Mesenchymal stem cell (in vitro differentiated cells and primary cell): ENCODE data around the gene YTHDC2.
A peak's percentile ranks its signal among the peaks of the same experiment; 100 is the strongest.

Experiments
- DNase-seq: peaks from one replicate; pipeline ENCODE4 v3.0.0-alpha.2; 2013
- H2AFZ ChIP-seq: one replicate; pipeline ENCODE4 v1.6.1; 2013; ENCODE audit warnings: low read depth, mild to moderate bottlenecking, control low read depth, inconsistent platforms, low read length, moderate library complexity
- H2AK5ac ChIP-seq: 2 replicates; pipeline ENCODE4 v1.6.1; 2013; ENCODE audit warnings: low read length, moderate library complexity, mild to moderate bottlenecking, inconsistent platforms; ENCODE audit not compliant: severe bottlenecking
- H2BK120ac ChIP-seq: one replicate; pipeline ENCODE4 v1.6.1; 2013; ENCODE audit warnings: low read depth, mild to moderate bottlenecking, inconsistent platforms, low read length, moderate library complexity
- H2BK12ac ChIP-seq, 2 experiments: one replicate each; pipeline ENCODE4 v1.6.1; 2013; ENCODE audit warnings: inconsistent platforms in 2 of 2, low read length in 2 of 2, mild to moderate bottlenecking in 2 of 2, moderate library complexity in 2 of 2, control low read depth in 1 of 2
- H2BK15ac ChIP-seq: one replicate; pipeline ENCODE4 v1.6.1; 2013; ENCODE audit warnings: mild to moderate bottlenecking, low read depth, inconsistent platforms; ENCODE audit not compliant: poor library complexity, severe bottlenecking
- H2BK5ac ChIP-seq: 2 replicates; pipeline ENCODE4 v1.6.1; 2013; ENCODE audit warnings: low read depth, mild to moderate bottlenecking, low read length, control low read depth, inconsistent platforms; ENCODE audit not compliant: poor library complexity, severe bottlenecking
- H3K14ac ChIP-seq, 2 experiments: one replicate each; pipeline ENCODE4 v1.6.1; 2013; ENCODE audit warnings: inconsistent platforms in 2 of 2, low read length in 2 of 2, control low read depth in 1 of 2, mild to moderate bottlenecking in 1 of 2, moderate library complexity in 1 of 2
- H3K18ac ChIP-seq, 2 experiments: one replicate each; pipeline ENCODE4 v1.6.1; 2013; ENCODE audit warnings: inconsistent platforms in 2 of 2, low read length in 2 of 2, control low read depth in 1 of 2, low read depth in 1 of 2, mild to moderate bottlenecking in 1 of 2
- H3K23ac ChIP-seq, 2 experiments: one replicate each; pipeline ENCODE4 v1.6.1; 2013; ENCODE audit warnings: inconsistent platforms in 2 of 2, low read length in 2 of 2, mild to moderate bottlenecking in 2 of 2, moderate library complexity in 2 of 2, control low read depth in 1 of 2
- H3K27ac ChIP-seq: 2 replicates; pipeline ENCODE4 v1.5.1; 2013; ENCODE audit warnings: mild to moderate bottlenecking, moderate library complexity, low read length, control low read depth, inconsistent platforms; ENCODE audit not compliant: poor library complexity, severe bottlenecking
- H3K27me3 ChIP-seq, 2 experiments: 2 replicates each; pipeline versions ENCODE4 v1.6.1 to v1.7.0; 2013; ENCODE audit warnings: low read length in 2 of 2, mild to moderate bottlenecking in 2 of 2, moderate library complexity in 2 of 2, control low read depth in 1 of 2, inconsistent platforms in 1 of 2; ENCODE audit not compliant: control insufficient read depth in 1 of 2, insufficient read depth in 1 of 2
- H3K36me3 ChIP-seq, 2 experiments: 2 replicates each; pipeline versions ENCODE4 v1.6.1 to v1.7.0; 2013; ENCODE audit warnings: low read length in 2 of 2, control low read depth in 1 of 2, inconsistent platforms in 1 of 2, low read depth in 1 of 2, mild to moderate bottlenecking in 1 of 2; ENCODE audit not compliant: insufficient read depth in 2 of 2, control insufficient read depth in 1 of 2
- H3K4ac ChIP-seq, 2 experiments: one replicate each; pipeline ENCODE4 v1.6.1; 2013; ENCODE audit warnings: inconsistent platforms in 2 of 2, low read length in 2 of 2, mild to moderate bottlenecking in 2 of 2, moderate library complexity in 2 of 2, control low read depth in 1 of 2, low read depth in 1 of 2
- H3K4me1 ChIP-seq: 2 replicates; pipeline ENCODE4 v1.6.1; 2013; ENCODE audit warnings: low read depth, low read length, control low read depth; ENCODE audit not compliant: control insufficient read depth, insufficient read depth
- H3K4me2 ChIP-seq: 2 replicates; pipeline ENCODE4 v1.6.1; 2013; ENCODE audit warnings: low read length, mild to moderate bottlenecking, inconsistent platforms; ENCODE audit not compliant: poor library complexity, severe bottlenecking
- H3K4me3 ChIP-seq, 2 experiments: 2 replicates each; pipeline versions ENCODE4 v1.5.1 to v1.7.0; 2013; ENCODE audit warnings: low read length in 2 of 2, mild to moderate bottlenecking in 2 of 2, control low read depth in 1 of 2, low read depth in 1 of 2; ENCODE audit not compliant: insufficient read depth in 1 of 2
- H3K79me1 ChIP-seq: replicated peaks from 2 replicates; pipeline ENCODE4 v1.6.1; 2013; ENCODE audit warnings: mild to moderate bottlenecking, control low read depth, low read length, inconsistent platforms; ENCODE audit not compliant: poor library complexity, severe bottlenecking
- H3K9ac ChIP-seq: 2 replicates; pipeline ENCODE4 v1.7.0; 2013; ENCODE audit warnings: mild to moderate bottlenecking, low read length, moderate library complexity
- H3K9me3 ChIP-seq: 2 replicates; pipeline ENCODE4 v1.7.0; 2013; ENCODE audit warnings: mild to moderate bottlenecking, low read length; ENCODE audit not compliant: control insufficient read depth
- H4K8ac ChIP-seq: one replicate; pipeline ENCODE4 v1.6.1; 2013; ENCODE audit warnings: inconsistent platforms, mild to moderate bottlenecking, low read length, moderate library complexity
- H4K91ac ChIP-seq: one replicate; pipeline ENCODE4 v1.6.1; 2013; ENCODE audit warnings: mild to moderate bottlenecking, low read length, inconsistent platforms
- WGBS: methylation state at CpG from one replicate; pipeline ENCODE4 v1.1.7; 2013; ENCODE audit warnings: mixed read lengths; 5-methylcytosine and 5-hydroxymethylcytosine counted together

Gene YTHDC2

GRCh38 chr5:113518884-113519283, 5.4 kb downstream of the YTHDC2 start:
- no peak overlapping the region for H3K23ac ChIP-seq
- no peak overlapping the region for H3K27ac ChIP-seq
- H4K8ac ChIP-seq: no peak overlapping the region
- H3K4ac ChIP-seq: no peak overlapping the region
- peaks cover 2% of the 10 kb centered on the region for H3K4me1 ChIP-seq
- no peak overlapping the region for H2AFZ ChIP-seq
- no peak overlapping the region for H3K14ac ChIP-seq
- H3K79me1 ChIP-seq: peaks cover 13% of the 10 kb centered on the region
- no peak overlapping the region for H2BK5ac ChIP-seq
- peaks cover 3 to 18% of the 10 kb centered on the region in 2 experiments for H3K36me3 ChIP-seq
- no peak overlapping the region for H4K91ac ChIP-seq
- H3K4me3 ChIP-seq: no peak overlapping the region
- no peak overlapping the region for H3K18ac ChIP-seq
- no peak for DNase-seq
- H3K9me3 ChIP-seq: no peaks in the 10 kb centered on the region
- H2AK5ac ChIP-seq: no peak overlapping the region
- no peak overlapping the region for H2BK120ac ChIP-seq
- no peak overlapping the region for H3K4me2 ChIP-seq
- H3K27me3 ChIP-seq: no peaks in the 10 kb centered on the region
- H2BK12ac ChIP-seq: no peak overlapping the region
- H2BK15ac ChIP-seq: no peak overlapping the region
- over 99% methylated on average over 4 of the region's 4 CpGs for WGBS
- no peak overlapping the region for H3K9ac ChIP-seq

- Histone ChIP-seq H3K9me3 (no peaks in the 10 kb centered on the region), H3K4ac (no peak overlapping the region), H3K4me1 (peaks cover 1% of the 10 kb centered on the region), H4K8ac (no peak overlapping the region), H3K9ac (no peak overlapping the region), H3K23ac (no peak overlapping the region), H2AFZ (no peak overlapping the region), H3K27ac (no peak overlapping the region), H2BK5ac (no peak overlapping the region), H3K4me3 (no peak overlapping the region), H3K18ac (no peak overlapping the region), H2BK15ac (no peak overlapping the region), H3K36me3 (peaks cover 3 to 18% of the 10 kb centered on the region in 2 experiments), H4K91ac (no peak overlapping the region), H2BK12ac (no peak overlapping the region), H2AK5ac (no peak overlapping the region), H2BK120ac (no peak overlapping the region), H3K79me1 (peaks cover 13% of the 10 kb centered on the region), H3K27me3 (no peaks in the 10 kb centered on the region), H3K4me2 (no peak overlapping the region), H3K14ac (no peak overlapping the region)
- WGBS: no CpG with 5 or more reads among the region's 2 CpGs
- no peak for DNase-seq
These were observed 5.9 kb downstream of the YTHDC2 start for GRCh38 chr5:113519412-113519811.

GRCh38 chr5:113520429-113520828, 6.9 kb downstream of the YTHDC2 start:
- no peaks in the 10 kb centered on the region for H3K9me3 ChIP-seq

GRCh38 chr5:113520899-113521298, 7.4 kb downstream of the YTHDC2 start:
- Histone ChIP-seq H2BK12ac (no peak overlapping the region), H3K27ac (no peak overlapping the region), H3K36me3 (peaks cover 3 to 24% of the 10 kb centered on the region in 2 experiments), H3K4me3 (no peak overlapping the region), H2AK5ac (no peak overlapping the region), H3K4me1 (no peaks in the 10 kb centered on the region), H3K4ac (no peak overlapping the region), H3K27me3 (no peaks in the 10 kb centered on the region), H2AFZ (no peak overlapping the region), H2BK15ac (no peak overlapping the region), H3K23ac (no peak overlapping the region), H3K14ac (no peak overlapping the region), H2BK120ac (no peak overlapping the region), H4K8ac (no peak overlapping the region), H3K9me3 (no peaks in the 10 kb centered on the region), H3K9ac (no peak overlapping the region), H3K79me1 (peaks cover 12% of the 10 kb centered on the region), H2BK5ac (no peak overlapping the region), H4K91ac (no peak overlapping the region), H3K4me2 (no peak overlapping the region), H3K18ac (no peak overlapping the region)
- DNase-seq: no peak

More at GRCh38 chr5:113520429-113520828, 6.9 kb downstream of the YTHDC2 start:
- no peak overlapping the region for H3K18ac ChIP-seq
- H3K4me2 ChIP-seq: no peak overlapping the region
- no peak overlapping the region for H2AFZ ChIP-seq
- H3K4me1 ChIP-seq: no peaks in the 10 kb centered on the region
- no peak overlapping the region for H2BK5ac ChIP-seq
- DNase-seq: no peak
- no peak overlapping the region for H4K8ac ChIP-seq
- H3K9ac ChIP-seq: peak overlapping the region; percentile 13
- peaks cover 14% of the 10 kb centered on the region for H3K79me1 ChIP-seq
- H2BK15ac ChIP-seq: no peak overlapping the region
- H2BK12ac ChIP-seq: no peak overlapping the region
- H3K14ac ChIP-seq: no peak overlapping the region
- H3K27me3 ChIP-seq: no peaks in the 10 kb centered on the region
- H3K4me3 ChIP-seq: no peak overlapping the region
- H3K27ac ChIP-seq: no peak overlapping the region
- H2AK5ac ChIP-seq: no peak overlapping the region
- H2BK120ac ChIP-seq: no peak overlapping the region
- peaks cover 3 to 19% of the 10 kb centered on the region in 2 experiments for H3K36me3 ChIP-seq
- H3K4ac ChIP-seq: no peak overlapping the region
- H4K91ac ChIP-seq: no peak overlapping the region
- H3K23ac ChIP-seq: no peak overlapping the region
